A673 (cell line): ENCODE results near the gene LSM4. TPM values are rescaled to one million over a fixed set of nuclear protein-coding genes. Genes with fewer than 3 reads are reported as not detected.

Experiments used
- BruUV-seq: library from RNA; stranded (reverse); fragments of 400-500 nt; replicated peaks from 2 replicates; lab custom pipeline; 2021; lab: Mats Ljungman, UMichigan
- CTCF ChIA-PET: fragments of 300-600 bp; sonication (Branson Sonifier 250); formaldehyde crosslinking; loops from one replicate; lab custom pipeline; 2022; ENCODE audit warnings: antibody characterized with exemption; lab: Charles Lee
- POLR2A ChIA-PET: fragments of 300-600 bp; sonication (Branson Sonifier 250); formaldehyde crosslinking; loops from one replicate; lab custom pipeline; 2022; ENCODE audit warnings: antibody characterized with exemption; ENCODE audit not compliant: low non-redundant PET; lab: Charles Lee
- DNase-seq: peaks from one replicate; pipeline ENCODE4 v3.0.0-alpha.2; 2015; ENCODE audit warnings: low spot score
- H3K27ac ChIP-seq: fragments of 200-600 bp; sonication (generic); 2 replicates; pipeline ENCODE4 v1.5.1; 2016; ENCODE audit warnings: mixed run types, low read depth, mild to moderate bottlenecking, mixed read lengths, antibody characterized with exemption, low read length; ENCODE audit not compliant: poor library complexity, severe bottlenecking
- H3K27me3 ChIP-seq: fragments of 200-600 bp; sonication (generic); replicated peaks from 2 replicates; pipeline ENCODE4 v1.6.1; 2017; ENCODE audit warnings: mixed run types, low read depth, mild to moderate bottlenecking, mixed read lengths, antibody characterized with exemption, low read length; ENCODE audit not compliant: insufficient read depth, poor library complexity
- H3K36me3 ChIP-seq: fragments of 200-600 bp; sonication (generic); 2 replicates; pipeline ENCODE4 v1.6.1; 2016; ENCODE audit warnings: mixed run types, mild to moderate bottlenecking, mixed read lengths, antibody characterized with exemption, low read length; ENCODE audit not compliant: insufficient read depth, poor library complexity, severe bottlenecking
- H3K4me1 ChIP-seq: fragments of 200-600 bp; sonication (generic); 2 replicates; pipeline ENCODE4 v1.6.1; 2017; ENCODE audit warnings: mixed run types, mild to moderate bottlenecking, mixed read lengths, antibody characterized with exemption, low read length; ENCODE audit not compliant: insufficient read depth, poor library complexity, severe bottlenecking
- H3K4me3 ChIP-seq: fragments of 200-600 bp; sonication (generic); 2 replicates; pipeline ENCODE4 v1.5.1; 2016; ENCODE audit warnings: low read depth, mixed run types, mild to moderate bottlenecking, mixed read lengths, low read length; ENCODE audit not compliant: poor library complexity, severe bottlenecking
- H3K9me3 ChIP-seq: fragments of 200-600 bp; sonication (generic); 2 replicates; pipeline ENCODE4 v1.6.1; 2016; ENCODE audit warnings: mixed run types, low read depth, mild to moderate bottlenecking, mixed read lengths, antibody characterized with exemption, low read length; ENCODE audit not compliant: poor library complexity, severe bottlenecking
- CTCF ChIP-seq: fragments of 300-800, 200-600 bp; sonication (generic); conservative IDR thresholded peaks from 2 replicates; pipeline ENCODE4 v1.5.1; 2017; ENCODE audit warnings: low read depth, mild to moderate bottlenecking, antibody characterized with exemption, low read length, moderate library complexity, mixed read lengths
- EZH2 ChIP-seq: fragments of 200-600 bp; sonication (generic); IDR thresholded peaks from 2 replicates; pipeline ENCODE4 v1.6.1; 2017; ENCODE audit warnings: borderline replicate concordance, low read depth, mild to moderate bottlenecking, mixed read lengths, antibody characterized with exemption, low read length; ENCODE audit not compliant: poor library complexity, severe bottlenecking
- intact Hi-C: fragments of 100-400 bp; cut with micrococcal nuclease; formaldehyde crosslinking; loops from one replicate; pipeline ENCODE4 v1.10.0; 2022; ENCODE audit not compliant: unreplicated experiment
- total RNA-seq: library from RNA; stranded (reverse); gene quantifications from 2 replicates; pipeline ENCODE4 v1.2.3, GENCODE V29; 2021

Gene LSM4
- total RNA-seq, 1 experiment from 2014 or later, result 252 TPM

GRCh38 chr19:18281082-18282020 is 41.5 kb downstream of the LSM4 start, which contains the start of gene JUND:
JUND (minus strand) TSS chr19:18281622; CDS start chr19:18281484, 138 bp downstream.
- Histone ChIP-seq H3K36me3 (peaks cover 18% of the 10 kb centered on the region), H3K27ac (peak within 1 kb of the TSS; percentile 100), H3K4me1 (peaks cover 23% of the 10 kb centered on the region), H3K9me3 (no peaks in the 10 kb centered on the region), H3K4me3 (peak within 1 kb of the TSS; percentile 86), H3K27me3 (no peaks in the 10 kb centered on the region)
- CTCF ChIA-PET, result interaction anchor here (0.5 to 2.0 kb wide), 3 partner anchors 24 to 47 kb away, joined by 3 to 9 read pairs (median 5); no protein-coding TSS in a partner anchor
- POLR2A ChIA-PET, result interaction anchor here (0.6 to 3.1 kb wide), 17 partner anchors 11 to 491 kb away, joined by 3 to 88 read pairs (median 6); partner anchors contain the start of gene LSM4
- DNase-seq, result peak; percentile 98
- TF ChIP-seq CTCF, result no peak
- TF ChIP-seq EZH2, result no peak
- no TSS peak for BruUV-seq
- intact Hi-C loops, result loop anchor here (2.0 kb wide), 1 partner anchor 135 kb away; no protein-coding TSS in a partner anchor

GRCh38 chr19:18280247-18281081 is 42.4 kb downstream of the LSM4 start:
- TF ChIP-seq CTCF (no peak), EZH2 (no peak)
- Histone ChIP-seq H3K9me3 (no peaks in the 10 kb centered on the region), H3K36me3 (peaks cover 26% of the 10 kb centered on the region), H3K27me3 (no peaks in the 10 kb centered on the region), H3K4me1 (peaks cover 23% of the 10 kb centered on the region), H3K4me3 (peak overlapping the region; percentile 86), H3K27ac (peak overlapping the region; percentile 99)
- CTCF ChIA-PET, result interaction anchor here (0.8 to 2.0 kb wide), 6 partner anchors 12 to 181 kb away, joined by 4 to 74 read pairs (median 7); partner anchors contain the start of gene LSM4
- intact Hi-C loops, result loop anchor here (2.0 kb wide), 1 partner anchor 136 kb away; no protein-coding TSS in a partner anchor
- DNase-seq, result peak; percentile 81
- POLR2A ChIA-PET, result interaction anchor here (0.6 to 3.1 kb wide), 9 partner anchors 12 to 347 kb away, joined by 3 to 88 read pairs (median 9); partner anchors contain the start of gene LSM4
- no TSS peak for BruUV-seq
